Caco-2 (cell line): ENCODE measurements around the gene UBE3C. TPM values are rescaled to one million over a fixed set of nuclear protein-coding genes. Genes with fewer than 3 reads are reported as not detected.

Source experiments
- BruUV-seq: library from RNA; stranded (reverse); fragments of 400-500 nt; replicated peaks from 2 replicates; lab custom pipeline; 2021; lab: Mats Ljungman, UMichigan
- CTCF ChIA-PET: fragments of 300-600 bp; sonication (Branson Sonifier 250); formaldehyde crosslinking; loops from one replicate; lab custom pipeline; 2022; ENCODE audit warnings: antibody characterized with exemption; lab: Charles Lee
- POLR2A ChIA-PET: fragments of 300-600 bp; sonication (Branson Sonifier 250); formaldehyde crosslinking; loops from one replicate; lab custom pipeline; 2022; ENCODE audit warnings: antibody characterized with exemption; lab: Charles Lee
- DNase-seq, 2 experiments: peaks; one replicate each; pipeline versions ENCODE4 v3.0.0 to v3.0.0-alpha.2; 2020 to 2022
- H3K27me3 ChIP-seq: replicated peaks from 2 replicates; pipeline ENCODE4 v1.6.0; 2011; ENCODE audit warnings: low read length; ENCODE audit not compliant: control insufficient read depth, insufficient read depth
- H3K36me3 ChIP-seq: 2 replicates; pipeline ENCODE4 v1.5.1; 2011; ENCODE audit warnings: low read length; ENCODE audit not compliant: control insufficient read depth, insufficient read depth
- H3K4me1 ChIP-seq: fragments of 250-450 bp; sonication (Bioruptor Pico); 2 replicates; pipeline ENCODE4 v1.5.1; 2020; ENCODE audit warnings: mild to moderate bottlenecking
- H3K4me3 ChIP-seq: 2 replicates; pipeline ENCODE4 v1.5.1; 2011; ENCODE audit warnings: low read depth, mild to moderate bottlenecking, control low read depth, low read length
- H3K9me3 ChIP-seq: fragments of 250-450 bp; sonication (Bioruptor Pico); 2 replicates; pipeline ENCODE4 v1.5.1; 2020; ENCODE audit warnings: mild to moderate bottlenecking, moderate library complexity
- H3K27ac Mint-ChIP-seq: one replicate; pipeline ENCODE4 v1.8.0; 2022; ENCODE audit warnings: mixed read lengths; ENCODE audit not compliant: unreplicated experiment
- H3K27me3 Mint-ChIP-seq: one replicate; pipeline ENCODE4 v1.8.0; 2022; ENCODE audit warnings: mixed read lengths; ENCODE audit not compliant: insufficient read depth, unreplicated experiment
- H3K36me3 Mint-ChIP-seq: one replicate; pipeline ENCODE4 v1.8.0; 2022; ENCODE audit warnings: mild to moderate bottlenecking, mixed read lengths; ENCODE audit not compliant: insufficient read depth, unreplicated experiment
- H3K4me1 Mint-ChIP-seq: one replicate; pipeline ENCODE4 v1.8.0; 2022; ENCODE audit warnings: low read depth, mixed read lengths; ENCODE audit not compliant: unreplicated experiment
- H3K4me3 Mint-ChIP-seq: one replicate; pipeline ENCODE4 v1.8.0; 2022; ENCODE audit warnings: mild to moderate bottlenecking, moderate library complexity, mixed read lengths; ENCODE audit not compliant: unreplicated experiment
- H3K9me3 Mint-ChIP-seq: one replicate; pipeline ENCODE4 v1.8.0; 2022; ENCODE audit warnings: mixed read lengths; ENCODE audit not compliant: unreplicated experiment
- CTCF ChIP-seq, 2 experiments: fragments of 200-600 bp in 1 of 2; IDR thresholded peaks; 1 replicate in 1 of 2; 2 replicates in 1 of 2; pipeline versions ENCODE4 v1.5.1 to v1.8.0; 2011 to 2022; ENCODE audit warnings: antibody characterized with exemption in 1 of 2, control low read depth in 1 of 2, inconsistent platforms in 1 of 2, low read depth in 1 of 2, low read length in 1 of 2, mild to moderate bottlenecking in 1 of 2, moderate library complexity in 1 of 2; ENCODE audit not compliant: insufficient read depth in 1 of 2, severe bottlenecking in 1 of 2, unreplicated experiment in 1 of 2
- intact Hi-C: fragments of 100-400 bp; cut with micrococcal nuclease; formaldehyde crosslinking; loops from one replicate; pipeline ENCODE4 v1.10.0; 2022; ENCODE audit not compliant: unreplicated experiment
- total RNA-seq: library from RNA; stranded (reverse); gene quantifications from 2 replicates; pipeline ENCODE4 v1.2.3, GENCODE V29; 2022

The UBE3C gene
- total RNA-seq, 1 experiment from 2014 or later, result 76.1 TPM

- TF ChIP-seq CTCF (IDR thresholded peaks at IDR 0.05; ENCODE audit: insufficient read depth in 1 of 2, low read depth in 1 of 2, low read length in 1 of 2, severe bottlenecking in 1 of 2, unreplicated experiment in 1 of 2), result no peak
- Mint-ChIP-seq H3K4me3 (no peak overlapping the region), H3K36me3 (peaks cover 81% of the 10 kb centered on the region), H3K9me3 (no peaks in the 10 kb centered on the region), H3K27me3 (no peaks in the 10 kb centered on the region), H3K4me1 (no peaks in the 10 kb centered on the region), H3K27ac (no peak overlapping the region)
- Histone ChIP-seq H3K27me3 (no peaks in the 10 kb centered on the region), H3K4me1 (no peaks in the 10 kb centered on the region), H3K4me3 (no peak overlapping the region), H3K9me3 (no peaks in the 10 kb centered on the region), H3K36me3 (no peaks in the 10 kb centered on the region)
- DNase-seq, result no peak
- ChIA-PET CTCF (interaction anchor here (0.7 kb wide), 1 partner anchor 128 kb away, joined by 3 read pairs; no protein-coding TSS in a partner anchor), POLR2A (no interaction called here)
- no TSS peak for BruUV-seq
- intact Hi-C loops, result no loop called here
These were observed 95.5 kb downstream of the UBE3C start for GRCh38 chr7:157234271-157234670.

- H3K27me3 ChIP-seq, result no peaks in the 10 kb centered on the region
- Mint-ChIP-seq H3K36me3 (peaks cover 89% of the 10 kb centered on the region), H3K4me1 (no peaks in the 10 kb centered on the region), H3K9me3 (no peaks in the 10 kb centered on the region), H3K27ac (no peak overlapping the region), H3K4me3 (no peak overlapping the region), H3K27me3 (no peaks in the 10 kb centered on the region)
- CTCF ChIA-PET, result no interaction called here
- no peak for TF ChIP-seq CTCF (IDR thresholded peaks at IDR 0.05; ENCODE audit: insufficient read depth in 1 of 2, low read depth in 1 of 2, low read length in 1 of 2, severe bottlenecking in 1 of 2, unreplicated experiment in 1 of 2)
- BruUV-seq, result TSS peak; percentile 5
- no peak overlapping the region for H3K4me3 ChIP-seq
- no peak for DNase-seq
- no peaks in the 10 kb centered on the region for H3K4me1 ChIP-seq
- intact Hi-C loops, result no loop called here
- no peaks in the 10 kb centered on the region for H3K36me3 ChIP-seq
- no peaks in the 10 kb centered on the region for H3K9me3 ChIP-seq
- POLR2A ChIA-PET, result no interaction called here
These were observed 96.9 kb downstream of the UBE3C start for GRCh38 chr7:157235357-157236333.

GRCh38 chr7:157238087-157238486 lies 99.4 kb downstream of the UBE3C start:
- H3K36me3 ChIP-seq, result no peaks in the 10 kb centered on the region
- BruUV-seq, result no TSS peak
- no peaks in the 10 kb centered on the region for H3K4me1 Mint-ChIP-seq
- no peak overlapping the region for H3K4me3 ChIP-seq
- ChIA-PET CTCF (no interaction called here), POLR2A (no interaction called here)
- no peaks in the 10 kb centered on the region for H3K27me3 Mint-ChIP-seq
- no peaks in the 10 kb centered on the region for H3K4me1 ChIP-seq
- peak overlapping the region; percentile 6 for H3K27ac Mint-ChIP-seq
- H3K4me3 Mint-ChIP-seq, result no peak overlapping the region
- H3K9me3 Mint-ChIP-seq, result no peaks in the 10 kb centered on the region
- H3K9me3 ChIP-seq, result no peaks in the 10 kb centered on the region
- no peak for DNase-seq
- no peaks in the 10 kb centered on the region for H3K27me3 ChIP-seq
- TF ChIP-seq CTCF (IDR thresholded peaks at IDR 0.05; ENCODE audit: insufficient read depth in 1 of 2, low read depth in 1 of 2, low read length in 1 of 2, severe bottlenecking in 1 of 2, unreplicated experiment in 1 of 2), result peak in 1 of 2 experiments; percentile 10
- H3K36me3 Mint-ChIP-seq, result peaks cover 82% of the 10 kb centered on the region
- intact Hi-C loops, result no loop called here
